T-helper 1 cell (primary cell): ENCODE results near the gene WDR37.
"Not testable (repeated sequence)": the region's sequence is repeated elsewhere in the genome, so short reads cannot be mapped to it uniquely, and the experiment has no call there.

Source experiments
- DNase-seq, 5 donors: peaks; one replicate each; pipeline ENCODE4 v3.0.0-alpha.2; 2012 to 2020

WDR37 gene

DNA sequence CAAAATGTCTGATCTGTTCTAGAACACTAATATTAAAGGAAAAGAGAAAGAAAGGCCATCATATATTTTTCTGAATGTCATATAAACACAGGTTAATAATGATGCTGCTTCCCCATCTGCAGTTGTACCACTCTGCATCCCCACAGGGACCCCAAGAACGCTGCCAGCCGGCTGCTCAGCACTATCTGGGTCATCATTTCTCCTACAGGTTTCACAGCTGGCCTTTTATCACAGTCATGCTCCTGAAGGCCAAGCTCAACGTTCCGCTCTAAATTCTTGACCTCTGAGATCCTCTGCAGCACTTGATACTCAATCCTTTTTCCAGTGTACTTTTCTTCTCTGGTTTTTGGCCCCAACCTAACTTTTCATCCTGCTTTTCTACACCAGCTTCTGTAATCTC is 12.0 kb upstream of the WDR37 start:
- no peak for DNase-seq

- DNase-seq, result no peak
Measured at GRCh38 chr10:1044964-1045363, 11.2 kb upstream of the WDR37 start.

GRCh38 chr10:1045415-1045814 is 10.8 kb upstream of the WDR37 start:
- DNase-seq, result no peak

- peak in 1 of 5 donors; percentile 35 for DNase-seq
Measured at GRCh38 chr10:1047937-1048336, 8.2 kb upstream of the WDR37 start.

GRCh38 chr10:1048349-1048731 is 7.8 kb upstream of the WDR37 start:
- DNase-seq, result peak in 3 of 5 donors; percentile 53 to 63 (median 63)

DNA sequence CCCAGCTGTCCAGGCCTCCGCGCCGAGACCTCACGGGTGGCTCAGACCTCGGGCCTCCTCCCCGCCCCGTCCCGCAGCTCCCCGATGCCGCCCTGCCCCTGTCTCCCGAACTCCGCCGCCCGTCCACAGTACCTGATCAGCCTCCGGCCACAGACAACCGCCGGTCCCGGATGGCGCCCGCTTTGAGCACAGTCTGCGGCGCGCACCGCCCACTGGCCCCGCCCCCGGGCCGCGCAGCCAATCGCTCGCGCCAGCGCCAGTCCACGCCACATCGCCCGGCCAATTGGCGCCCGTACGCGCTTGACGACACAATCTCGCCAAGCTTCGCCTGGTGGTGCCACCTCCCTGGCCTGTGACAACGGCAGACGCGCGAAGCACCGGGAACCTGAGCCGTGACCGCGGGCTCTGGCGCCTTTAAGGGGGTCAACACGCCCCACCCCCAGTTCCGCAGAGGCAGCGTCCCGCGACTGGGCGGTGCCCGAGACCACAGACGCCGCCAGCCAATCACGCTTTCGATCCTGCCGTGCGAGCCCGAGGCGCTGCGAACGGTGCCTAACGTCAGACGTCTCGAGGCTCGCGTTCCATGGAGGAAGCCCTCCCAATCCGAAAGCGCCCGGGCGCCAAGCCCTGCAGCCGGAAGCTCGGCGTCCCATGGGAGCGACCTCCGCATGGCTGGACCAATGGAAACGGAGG is 7.3 kb upstream of the WDR37 start, which contains the start of gene IDI1:
Gene IDI1, minus strand, starts transcription at position 388 of the 693 bp plus-strand sequence. Its CDS starts 116 bp downstream, at position 272.
- peak; percentile 93 to 99 (median 95) for DNase-seq

- no peak for DNase-seq
Measured at GRCh38 chr10:1049425-1049958, 6.7 kb upstream of the WDR37 start.

DNA sequence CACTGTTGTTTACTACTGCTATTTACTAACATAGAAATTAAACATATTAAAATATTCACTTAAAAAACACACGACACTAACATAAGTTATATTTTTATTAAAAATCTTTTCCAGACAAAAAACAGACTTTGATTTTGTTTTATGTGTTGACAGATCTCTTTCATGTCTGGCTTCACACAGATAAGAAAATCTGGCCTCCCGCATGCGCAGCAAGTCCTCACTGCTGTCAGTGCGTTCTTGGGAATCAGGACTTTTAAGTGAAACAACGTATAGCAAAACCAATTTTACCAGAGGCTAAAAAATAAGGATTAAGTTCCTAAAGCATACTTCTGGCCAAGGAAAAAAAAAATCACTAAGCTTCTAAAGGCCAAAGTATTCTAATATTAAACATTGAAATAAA is 6.0 kb upstream of the WDR37 start:
- peak in 1 of 5 donors; percentile 35 for DNase-seq

DNA sequence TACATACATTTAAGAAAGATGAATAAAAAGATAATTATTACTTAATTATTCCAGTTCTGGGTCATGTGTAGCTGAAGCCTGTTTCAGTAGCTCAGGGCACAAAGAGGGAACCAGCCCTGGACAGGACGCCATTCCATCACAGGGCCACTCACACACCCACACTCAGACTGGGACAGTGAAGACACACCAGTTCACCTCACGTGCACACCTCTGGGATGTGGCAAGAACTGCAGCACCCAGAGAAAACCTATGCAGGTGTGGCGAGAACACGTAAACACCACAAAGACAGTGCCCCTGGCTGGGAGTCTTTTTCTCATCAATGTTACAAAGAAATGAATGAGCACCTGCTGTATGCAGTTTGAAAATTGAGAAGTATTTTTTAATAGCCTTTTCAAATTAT is 5.6 kb upstream of the WDR37 start:
- DNase-seq, result peak in 4 of 5 donors; percentile 36 to 58 (median 47)

DNA sequence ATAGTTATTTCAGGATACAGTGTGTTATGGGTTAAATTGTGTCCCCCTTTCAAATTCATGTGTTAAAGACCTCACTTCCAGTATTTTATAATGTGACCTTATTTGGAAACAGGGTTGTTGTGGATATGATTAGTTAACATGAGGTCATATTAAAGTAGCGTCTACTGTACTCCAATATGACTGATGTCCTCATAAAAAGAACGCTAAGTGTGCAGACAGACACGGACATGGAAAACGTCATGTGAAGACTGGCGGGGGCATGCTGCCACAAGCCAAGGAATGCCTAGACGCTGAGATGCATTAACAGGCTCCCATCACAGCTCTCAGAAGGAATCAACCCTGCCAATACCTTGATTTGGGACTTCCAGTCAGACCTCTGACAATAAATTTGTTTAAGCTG is 1.5 kb upstream of the WDR37 start:
- DNase-seq, result no peak

DNA sequence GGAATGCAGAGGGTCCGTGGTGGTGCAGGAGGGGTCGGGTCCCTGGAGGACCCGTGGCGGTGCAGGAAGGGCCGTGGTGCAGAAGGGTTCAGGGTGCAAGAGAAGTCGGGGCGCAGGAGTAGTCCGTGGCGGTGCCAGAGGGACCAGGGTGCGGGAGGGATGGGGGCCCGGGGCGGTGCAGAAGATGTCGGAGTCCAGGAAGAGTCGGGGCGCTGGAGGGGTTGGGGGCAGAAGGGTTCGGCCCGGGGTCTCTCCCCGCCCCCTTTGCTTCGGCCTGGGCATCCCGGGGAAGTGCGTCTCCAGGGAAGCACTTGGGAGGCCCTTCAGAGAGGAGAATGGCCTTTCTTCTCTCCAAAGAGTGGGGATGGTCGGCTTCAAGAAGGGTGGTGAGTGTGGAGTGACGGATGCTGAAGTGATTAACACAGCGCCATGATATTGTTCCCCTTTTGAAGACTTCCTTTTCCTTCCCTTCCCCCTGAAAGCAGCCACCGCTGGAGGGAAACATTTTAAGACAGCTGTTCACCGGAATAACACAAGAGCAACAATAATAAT is 997 bp downstream of the WDR37 start:
- no peak for DNase-seq

GRCh38 chr10:1058017-1058416 is 1.8 kb downstream of the WDR37 start:
- DNase-seq, result no peak

GRCh38 chr10:1059902-1060301 is 3.7 kb downstream of the WDR37 start:
- no peak for DNase-seq

DNA sequence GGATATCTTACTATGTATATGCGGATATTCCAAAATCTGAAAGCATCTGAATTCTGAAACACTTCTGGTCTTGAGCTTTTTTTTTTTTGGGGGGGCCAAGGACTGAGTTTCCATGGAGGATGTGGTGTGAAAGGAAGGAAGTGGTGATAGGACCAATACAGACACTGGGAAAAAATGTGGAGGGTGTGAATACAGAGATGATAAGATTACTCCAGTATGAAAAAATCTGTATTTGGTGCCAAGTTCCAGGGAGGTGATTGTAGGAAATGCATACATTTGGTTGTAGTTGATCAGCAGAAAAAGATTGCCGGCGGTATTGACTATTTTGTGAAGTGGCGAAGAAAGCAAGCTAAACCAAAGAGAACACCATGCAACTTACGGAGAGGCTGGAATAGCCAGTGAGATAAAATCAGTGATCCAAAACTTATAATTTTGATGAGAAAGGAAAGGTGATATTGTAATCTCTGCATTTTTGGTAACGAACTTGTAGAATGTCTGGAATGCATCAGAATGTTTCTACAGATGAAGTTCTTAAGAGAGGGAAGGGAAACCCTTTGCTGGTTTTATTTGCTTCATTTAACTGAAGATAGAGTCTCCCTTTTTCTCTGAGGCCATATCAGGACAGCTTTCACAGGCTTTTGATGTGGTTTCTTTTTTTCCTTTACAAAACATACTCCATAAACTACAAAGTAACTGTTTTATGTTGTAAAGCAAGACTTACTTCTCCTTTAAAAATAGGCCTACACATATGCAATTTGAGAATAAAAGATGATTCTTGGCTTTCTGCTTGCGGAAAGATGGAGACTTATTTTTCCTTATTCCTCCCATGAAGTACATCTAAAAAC is 6.0 kb downstream of the WDR37 start:
- no peak for DNase-seq

DNA sequence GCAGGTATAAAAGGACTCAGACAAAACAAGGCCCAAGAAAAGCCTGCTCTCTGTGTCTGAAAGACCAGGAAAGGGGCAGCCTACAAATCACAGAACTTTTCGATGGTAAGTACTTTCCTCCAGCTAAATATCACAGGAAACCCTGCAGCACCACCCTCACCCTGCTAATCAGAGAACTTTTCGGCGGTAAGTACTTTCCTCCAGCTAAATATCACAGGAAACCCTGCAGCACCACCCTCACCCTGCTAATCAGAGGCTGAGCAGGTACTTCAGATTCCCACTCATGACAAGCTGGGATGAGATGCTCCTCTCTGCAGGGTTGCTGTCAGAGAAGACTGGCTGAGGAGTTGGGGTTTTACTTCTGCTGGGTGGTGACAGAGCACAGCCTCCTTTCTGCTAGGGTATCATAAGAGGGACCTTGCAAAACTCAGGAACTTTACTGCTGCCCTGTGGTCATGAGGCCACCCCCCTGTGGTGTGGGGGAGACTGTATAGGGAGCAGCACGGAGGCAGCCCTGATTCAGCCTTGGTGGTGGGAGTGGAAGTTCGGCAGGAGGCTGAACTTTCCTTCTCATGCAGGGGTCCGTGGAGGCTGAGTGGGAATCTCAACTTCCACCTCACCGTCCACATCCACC is 7.2 kb downstream of the WDR37 start:
- peak in 1 of 5 donors; percentile 46 for DNase-seq

- no peak for DNase-seq
Measured at GRCh38 chr10:1064964-1065247, 8.7 kb downstream of the WDR37 start.

DNA sequence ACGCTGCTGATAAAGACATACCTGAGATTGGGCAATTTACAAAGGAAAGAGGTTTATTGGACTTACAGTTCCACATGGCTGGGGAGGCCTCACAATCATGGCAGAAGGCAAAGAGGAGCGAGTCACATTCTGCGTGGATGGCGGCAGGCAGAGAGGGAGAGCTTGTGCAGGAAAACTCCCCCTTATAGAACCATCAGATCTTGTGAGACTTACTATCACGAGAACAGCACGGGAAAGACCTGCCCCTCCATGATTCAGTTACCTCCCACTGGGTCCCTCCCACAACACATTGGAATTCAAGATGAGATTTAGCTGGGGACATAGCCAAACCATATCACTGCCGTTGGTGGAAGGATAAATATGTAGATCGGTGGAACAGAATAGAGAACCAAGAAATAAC is 10.5 kb downstream of the WDR37 start:
- DNase-seq, result not testable (repeated sequence)

- DNase-seq, result no peak
Measured at GRCh38 chr10:1068380-1069361, 12.5 kb downstream of the WDR37 start.

- no peak for DNase-seq
Measured at GRCh38 chr10:1070919-1071318, 14.7 kb downstream of the WDR37 start.

GRCh38 chr10:1074052-1074747 is 18.0 kb downstream of the WDR37 start:
- no peak for DNase-seq

- no peak for DNase-seq
Measured at GRCh38 chr10:1074748-1075308, 18.6 kb downstream of the WDR37 start.
